GM12878 (cell line): ENCODE data around the gene PPP1R3C. TPM values are rescaled to one million over a fixed set of nuclear protein-coding genes. Genes with fewer than 3 reads are reported as not detected.

Source experiments
- ATAC-seq: fragments of 200-7000 bp; cut with Tn5 transposase; 3 replicates; pipeline ENCODE4 v1.9.1; 2020; ENCODE audit warnings: mild to moderate bottlenecking, moderate library complexity
- BruUV-seq: library from RNA; stranded (reverse); fragments of 400-500 nt; replicated peaks from 2 replicates; lab custom pipeline; 2021; lab: Mats Ljungman, UMichigan
- CTCF ChIA-PET: fragments of 300-600 bp; sonication (Branson Sonifier 250); formaldehyde crosslinking; extraction: SDS; loops from one replicate; lab custom pipeline; 2021; ENCODE audit warnings: inconsistent platforms; lab: Yijun Ruan, JAX
- POLR2A ChIA-PET: fragments of 350-600 bp; formaldehyde crosslinking; extraction: SDS; loops from one replicate; lab custom pipeline; 2021; ENCODE audit warnings: inconsistent platforms; lab: Charles Lee
- RAD21 ChIA-PET: fragments of 300-600 bp; sonication (Branson Sonifier 250); formaldehyde crosslinking; loops from one replicate; lab custom pipeline; 2023; ENCODE audit warnings: antibody characterized with exemption; ENCODE audit not compliant: unreplicated experiment; lab: Charles Lee
- SMC1A ChIA-PET: fragments of 300-600 bp; sonication (Branson Sonifier 250); formaldehyde crosslinking; loops from one replicate; lab custom pipeline; 2023; ENCODE audit not compliant: unreplicated experiment, uncharacterized antibody; lab: Charles Lee
- DNase-seq: peaks from one replicate; pipeline ENCODE4 v3.0.0-alpha.2; 2011; ENCODE audit warnings: low read depth, low spot score
- FAIRE-seq: peaks from 3 replicates; lab custom pipeline; 2011; peaks lifted over from hg19 to GRCh38; lab: Jason Lieb, UNC
- H2AFZ ChIP-seq: 2 replicates; pipeline ENCODE4 v1.6.0; 2011; ENCODE audit warnings: low read depth, low read length, control low read depth; ENCODE audit not compliant: control insufficient read depth
- H3K27ac ChIP-seq: 2 replicates; pipeline ENCODE4 v1.5.1; 2011; ENCODE audit warnings: control low read depth; ENCODE audit not compliant: control insufficient read depth, insufficient read depth
- H3K27me3 ChIP-seq, 2 experiments: replicated peaks in 1 of 2; 2 replicates each; pipeline versions ENCODE4 v1.6.0 to v1.6.1; 2011; ENCODE audit warnings: low read length in 1 of 2; ENCODE audit not compliant: control insufficient read depth in 2 of 2, insufficient read depth in 2 of 2
- H3K36me3 ChIP-seq, 2 experiments: 2 replicates each; pipeline ENCODE4 v1.5.1; 2011; ENCODE audit warnings: low read length in 1 of 2; ENCODE audit not compliant: control insufficient read depth in 2 of 2, insufficient read depth in 2 of 2
- H3K4me1 ChIP-seq: 2 replicates; pipeline ENCODE4 v1.6.1; 2011; ENCODE audit warnings: mild to moderate bottlenecking, low read length, moderate library complexity, mixed read lengths; ENCODE audit not compliant: control insufficient read depth, insufficient read depth
- H3K4me2 ChIP-seq: 2 replicates; pipeline ENCODE4 v1.6.0; 2011; ENCODE audit warnings: control low read depth; ENCODE audit not compliant: control insufficient read depth, insufficient read depth
- H3K4me3 ChIP-seq: fragments of 200-600 bp; sonication (generic); 2 replicates; pipeline ENCODE4 v1.5.1; 2016
- H3K79me2 ChIP-seq: 2 replicates; pipeline ENCODE4 v1.6.0; 2011; ENCODE audit warnings: low read length; ENCODE audit not compliant: control insufficient read depth, insufficient read depth
- H3K9ac ChIP-seq: 2 replicates; pipeline ENCODE4 v1.8.0; 2011; ENCODE audit warnings: low read length, control low read depth, mixed read lengths; ENCODE audit not compliant: control insufficient read depth, insufficient read depth
- H3K9me3 ChIP-seq: replicated peaks from 3 replicates; pipeline ENCODE4 v1.5.1; 2011; ENCODE audit warnings: mild to moderate bottlenecking, low read length; ENCODE audit not compliant: control insufficient read depth, insufficient read depth
- H4K20me1 ChIP-seq: 2 replicates; pipeline ENCODE4 v1.6.0; 2011; ENCODE audit not compliant: control insufficient read depth, insufficient read depth
- BMI1 ChIP-seq: fragments of 450-650 bp; IDR thresholded peaks from 2 replicates; pipeline ENCODE4 v1.6.1; 2016; ENCODE audit warnings: mild to moderate bottlenecking, moderate library complexity, borderline replicate concordance
- CBFB ChIP-seq: IDR thresholded peaks from 2 replicates; pipeline ENCODE4 v1.6.1; 2016; ENCODE audit warnings: antibody characterized with exemption, low read depth
- CBX5 ChIP-seq: sonication (generic); IDR thresholded peaks from 2 replicates; pipeline ENCODE4 v1.6.1; 2016; ENCODE audit warnings: low read depth, moderate library complexity, mild to moderate bottlenecking, inconsistent platforms
- CHD4 ChIP-seq: fragments of 200-600 bp; sonication (generic); IDR thresholded peaks from 2 replicates; pipeline ENCODE4 v1.6.1; 2016; ENCODE audit warnings: mild to moderate bottlenecking
- E2F8 ChIP-seq: fragments of 450-650 bp; IDR thresholded peaks from 2 replicates; pipeline ENCODE4 v1.6.1; 2018; ENCODE audit warnings: mild to moderate bottlenecking, low read depth, moderate library complexity; ENCODE audit not compliant: partially characterized antibody
- IKZF2 ChIP-seq, 2 experiments: fragments of 450-650 bp; IDR thresholded peaks; 2 replicates each; pipeline ENCODE4 v1.6.1; 2017; ENCODE audit warnings: mild to moderate bottlenecking in 2 of 2, moderate library complexity in 2 of 2
- IRF5 ChIP-seq: fragments of 450-650 bp; IDR thresholded peaks from 2 replicates; pipeline ENCODE4 v1.6.1; 2017; ENCODE audit warnings: borderline replicate concordance
- KAT2A ChIP-seq: conservative IDR thresholded peaks from 2 replicates; pipeline ENCODE4 v1.6.1; 2011; ENCODE audit warnings: low read depth, low read length; ENCODE audit not compliant: control insufficient read depth
- PAX5 ChIP-seq: IDR thresholded peaks from 2 replicates; pipeline ENCODE4 v1.6.1; 2011; ENCODE audit warnings: low read depth, low read length, borderline replicate concordance
- POU2F2 ChIP-seq: IDR thresholded peaks from 3 replicates; pipeline ENCODE4 v1.6.1; 2011; ENCODE audit warnings: low read depth, mild to moderate bottlenecking, low read length, borderline replicate concordance
- SMARCA5 ChIP-seq: fragments of 450-650 bp; IDR thresholded peaks from 2 replicates; pipeline ENCODE4 v1.6.1; 2017; ENCODE audit warnings: mild to moderate bottlenecking
- SREBF1 ChIP-seq: IDR thresholded peaks from 2 replicates; pipeline ENCODE4 v1.6.1; 2012; ENCODE audit warnings: mild to moderate bottlenecking, low read length
- SUZ12 ChIP-seq: fragments of 200-600 bp; sonication (generic); IDR thresholded peaks from one replicate; pipeline ENCODE4 v1.6.1; 2018; ENCODE audit warnings: antibody characterized with exemption, mild to moderate bottlenecking; ENCODE audit not compliant: unreplicated experiment
- WGBS: methylation state at CpG from one replicate; pipeline ENCODE4 v1.1.6; 2016; ENCODE audit warnings: low lambda C conversion rate; ENCODE audit not compliant: insufficient replicate concordance, insufficient coverage; ENCODE audit errors: missing lambda C conversion rate; 5-methylcytosine and 5-hydroxymethylcytosine counted together
- in situ Hi-C: fragments of 300-500 bp; cut with MboI; formaldehyde crosslinking; loops from 9 replicates; pipeline ENCODE4 v1.14.3; 2018; ENCODE audit warnings: mixed read lengths
- intact Hi-C: fragments of 100-400 bp; cut with micrococcal nuclease; formaldehyde crosslinking; loops from one replicate; pipeline ENCODE4 v1.14.2; 2022; ENCODE audit not compliant: unreplicated experiment
- polyA plus RNA-seq, 11 experiments: library from polyadenylated mRNA; depleted of rRNA in 4 of 11; unstranded in 6 of 11; stranded (reverse) in 5 of 11; fragments of >200 nt; fragmentation: Nextera tagmentation in 4 of 11; fragmentation: Illumina TruSeq in 1 of 11; extraction: Ambion mirVana in 4 of 11; extraction: Trizol in 1 of 11; gene quantifications; 1 replicate in 1 of 11; 2 replicates in 10 of 11; pipeline versions ENCODE4 v1.2.1 to v1.2.3, GENCODE V29; 2011 to 2016; ENCODE audit warnings: inconsistent platforms in 2 of 11, missing spikeins in 2 of 11, low read depth in 1 of 11
- total RNA-seq, 4 experiments: library from RNA; depleted of rRNA in 3 of 4; stranded (reverse); fragments of >200 nt in 3 of 4; fragmentation: Illumina TruSeq in 1 of 4; extraction: Trizol in 1 of 4; gene quantifications; 2 replicates each; pipeline versions ENCODE4 v1.2.1 to v1.2.3, GENCODE V29; 2013 to 2021

The PPP1R3C gene
- total and polyA plus RNA-seq, 10 of the 15 experiments (the other 5 are each of a cell fraction or from before 2014, with no cell fraction given) = 0.01 to 0.08 (median 0.04) TPM; not detected in 6

GRCh38 chr10:91664426-91664825, 31.6 kb upstream of the PPP1R3C start (continued):
- TF ChIP-seq KAT2A (no peak), CBFB (no peak)

DNA sequence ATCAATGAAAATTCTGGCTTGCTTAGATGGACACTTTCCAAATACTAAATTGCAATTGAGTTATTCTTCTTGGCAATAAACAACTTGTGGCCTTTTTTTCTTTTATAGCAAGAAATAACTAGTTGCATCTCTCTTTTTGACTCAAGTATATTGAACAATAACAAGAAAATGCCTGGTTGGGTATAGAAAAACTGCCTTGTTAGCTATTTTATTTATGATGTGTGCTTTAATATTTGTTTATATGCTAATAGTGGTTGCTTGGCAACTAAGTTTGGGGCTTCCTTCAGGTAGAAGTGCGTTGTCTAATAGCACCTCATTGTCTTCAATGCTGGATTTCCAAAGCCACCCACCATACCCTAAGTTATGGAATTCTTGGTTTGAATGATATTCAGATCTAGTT, 30.1 kb upstream of the PPP1R3C start:
- WGBS = 38% methylated on average over 1 of the region's 1 CpG
- Histone ChIP-seq H3K9me3 (no peaks in the 10 kb centered on the region), H3K27me3 (no peaks in the 10 kb centered on the region), H3K79me2 (no peaks in the 10 kb centered on the region), H3K4me1 (no peaks in the 10 kb centered on the region), H3K9ac (no peak overlapping the region), H4K20me1 (no peaks in the 10 kb centered on the region), H2AFZ (no peak overlapping the region), H3K4me2 (no peak overlapping the region), H3K36me3 (no peaks in the 10 kb centered on the region), H3K4me3 (no peak overlapping the region), H3K27ac (no peak overlapping the region)
- FAIRE-seq (no peak), DNase-seq (no peak), ATAC-seq (no peak)
- ChIA-PET SMC1A (no interaction called here), POLR2A (no interaction called here), CTCF (no interaction called here), RAD21 (no interaction called here)
- BruUV-seq = no TSS peak
- intact Hi-C loops = no loop called here
- in situ Hi-C loops = no loop called here
- TF ChIP-seq IRF5 = no peak
- no peak for TF ChIP-seq BMI1
- no peak for TF ChIP-seq E2F8
- TF ChIP-seq SUZ12 = no peak
- TF ChIP-seq CBFB = no peak
- no peak for TF ChIP-seq CBX5
- TF ChIP-seq POU2F2 = no peak
- no peak for TF ChIP-seq SMARCA5
- no peak for TF ChIP-seq PAX5
- no peak for TF ChIP-seq CHD4
- TF ChIP-seq SREBF1 = no peak
- no peak for TF ChIP-seq IKZF2 (IDR thresholded peaks at IDR 0.05)
